HS-5 (cell line): ENCODE results near the gene PCDH9.
A peak's percentile ranks its signal among the peaks of the same experiment; 100 is the strongest.

Experiments used
- DNase-seq: peaks from one replicate; pipeline ENCODE4 v3.0.0-alpha.2; 2012; ENCODE audit warnings: low read depth

Gene PCDH9

GRCh38 chr13:67155898-67156722, 74.0 kb downstream of the PCDH9 start:
- no peak for DNase-seq

- no peak for DNase-seq
These were observed 78.1 kb downstream of the PCDH9 start for GRCh38 chr13:67152085-67152484.

GRCh38 chr13:67151652-67152051, 78.5 kb downstream of the PCDH9 start:
- DNase-seq: no peak

GRCh38 chr13:67150608-67151007, 79.5 kb downstream of the PCDH9 start:
- DNase-seq: no peak

- peak; percentile 5 for DNase-seq
These were observed 82.0 kb downstream of the PCDH9 start for GRCh38 chr13:67148161-67148571.

GRCh38 chr13:67147342-67148133, 82.6 kb downstream of the PCDH9 start:
- peak; percentile 18 for DNase-seq

GRCh38 chr13:67146523-67147130, 83.5 kb downstream of the PCDH9 start:
- DNase-seq: no peak

- no peak for DNase-seq
These were observed 84.2 kb downstream of the PCDH9 start for GRCh38 chr13:67145950-67146349.

GRCh38 chr13:67143544-67144115, 86.5 kb downstream of the PCDH9 start:
- no peak for DNase-seq

- DNase-seq: no peak
These were observed 90.1 kb downstream of the PCDH9 start for GRCh38 chr13:67140006-67140405.

GRCh38 chr13:67139551-67139950, 90.6 kb downstream of the PCDH9 start:
- no peak for DNase-seq

GRCh38 chr13:67138970-67139369, 91.2 kb downstream of the PCDH9 start:
- DNase-seq: no peak

GRCh38 chr13:67137044-67137735, 92.9 kb downstream of the PCDH9 start:
- no peak for DNase-seq

- DNase-seq: no peak
These were observed 94.0 kb downstream of the PCDH9 start for GRCh38 chr13:67136157-67136556.

- DNase-seq: no peak
These were observed 94.8 kb downstream of the PCDH9 start for GRCh38 chr13:67135356-67135755.

GRCh38 chr13:67134417-67135129, 95.6 kb downstream of the PCDH9 start:
- DNase-seq: no peak

GRCh38 chr13:67133476-67133875, 96.7 kb downstream of the PCDH9 start:
- DNase-seq: no peak

- DNase-seq: no peak
These were observed 98.7 kb downstream of the PCDH9 start for GRCh38 chr13:67131393-67131792.

GRCh38 chr13:67130444-67130843, 99.7 kb downstream of the PCDH9 start:
- DNase-seq: no peak

- no peak for DNase-seq
These were observed 102.0 kb downstream of the PCDH9 start for GRCh38 chr13:67128136-67128535.

GRCh38 chr13:67125681-67126080, 104.5 kb downstream of the PCDH9 start:
- DNase-seq: no peak
